GM21737 (cell line): ENCODE results near the gene TULP4.

Source experiments
- ATAC-seq: cut with Tn5 transposase; IDR thresholded peaks from one replicate; pipeline ENCODE4 v1.9.1; 2021; ENCODE audit warnings: mild to moderate bottlenecking, moderate library complexity; ENCODE audit not compliant: unreplicated experiment

The TULP4 gene

DNA sequence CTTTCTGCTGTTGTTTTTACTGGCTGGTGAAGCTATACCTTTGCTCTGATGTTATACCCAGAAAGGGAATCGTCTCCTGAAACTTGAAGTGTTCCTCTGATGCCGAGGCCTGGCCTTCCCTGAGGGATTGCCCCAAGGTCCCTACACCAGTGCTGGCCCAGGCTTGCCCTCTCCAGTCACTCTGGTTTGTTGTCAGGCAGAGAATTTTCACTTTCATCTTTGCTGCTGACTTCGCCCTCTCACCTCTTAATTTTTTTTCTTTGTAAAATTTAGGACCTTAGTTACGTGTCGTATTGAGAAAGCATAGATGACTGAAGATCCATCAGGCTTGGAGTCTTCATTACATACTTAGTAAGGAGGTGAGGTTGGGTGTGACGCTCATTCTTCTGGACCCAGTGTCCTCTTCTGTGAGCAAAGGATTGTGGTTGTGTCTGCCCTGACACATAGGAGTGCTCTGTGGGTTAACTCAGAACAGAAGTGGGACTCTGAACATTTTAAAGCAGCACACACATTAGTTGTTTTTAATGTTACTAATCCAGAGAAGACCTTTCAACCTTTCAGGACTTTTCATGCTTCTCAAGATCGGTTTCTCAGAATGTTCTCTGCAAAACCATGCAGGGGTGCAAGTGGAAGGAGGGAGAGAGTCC is 45.4 kb downstream of the TULP4 start:
- no peak for ATAC-seq

DNA sequence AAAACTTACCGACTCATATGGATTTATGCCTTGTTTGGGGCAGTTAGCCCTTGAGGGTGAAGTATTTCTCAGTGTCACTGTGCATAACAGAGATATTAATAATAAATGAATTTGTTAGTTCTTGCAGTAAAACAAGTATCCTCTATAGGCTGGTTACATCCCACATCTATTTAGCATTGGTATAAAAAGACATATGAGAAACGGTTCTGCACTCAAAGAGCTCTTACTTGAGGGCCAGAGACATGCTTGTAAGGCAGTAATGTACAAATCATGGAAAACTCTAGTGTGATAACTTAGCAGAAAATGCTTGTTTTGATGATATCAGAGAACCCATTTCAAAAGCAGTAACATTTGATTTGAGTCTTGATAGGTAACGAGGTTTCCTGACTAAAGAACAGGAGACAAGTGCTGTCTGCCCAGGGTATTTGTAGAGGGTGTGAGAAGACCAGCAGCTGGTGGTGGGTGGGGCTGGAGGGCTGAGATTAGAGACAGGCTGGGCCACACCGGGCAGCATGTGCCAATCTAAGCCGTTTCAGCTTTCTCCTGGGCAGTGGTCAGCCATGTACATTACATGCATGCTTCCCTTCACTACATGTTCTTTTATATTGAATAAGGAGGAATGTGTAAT is 46.3 kb downstream of the TULP4 start:
- no peak for ATAC-seq

DNA sequence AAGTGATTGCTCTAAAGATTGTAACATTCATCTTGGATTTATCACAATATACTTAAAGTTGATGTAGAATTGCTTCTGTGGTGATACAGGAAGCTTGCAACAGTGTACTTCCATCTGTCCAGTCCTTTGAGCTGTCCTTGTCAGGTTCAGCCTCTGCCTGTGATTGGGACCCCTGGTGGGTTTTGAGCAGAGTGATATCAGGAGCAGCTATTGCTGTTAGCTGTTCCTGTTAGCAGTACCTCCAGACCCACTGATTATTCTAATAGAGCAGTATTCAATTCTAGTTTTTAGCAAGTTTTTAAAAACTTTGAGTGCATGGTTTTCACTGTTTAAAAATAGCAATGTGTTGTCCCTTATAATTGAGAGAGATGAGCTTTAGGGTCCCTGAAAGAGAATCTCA is 48.8 kb downstream of the TULP4 start:
- no peak for ATAC-seq

DNA sequence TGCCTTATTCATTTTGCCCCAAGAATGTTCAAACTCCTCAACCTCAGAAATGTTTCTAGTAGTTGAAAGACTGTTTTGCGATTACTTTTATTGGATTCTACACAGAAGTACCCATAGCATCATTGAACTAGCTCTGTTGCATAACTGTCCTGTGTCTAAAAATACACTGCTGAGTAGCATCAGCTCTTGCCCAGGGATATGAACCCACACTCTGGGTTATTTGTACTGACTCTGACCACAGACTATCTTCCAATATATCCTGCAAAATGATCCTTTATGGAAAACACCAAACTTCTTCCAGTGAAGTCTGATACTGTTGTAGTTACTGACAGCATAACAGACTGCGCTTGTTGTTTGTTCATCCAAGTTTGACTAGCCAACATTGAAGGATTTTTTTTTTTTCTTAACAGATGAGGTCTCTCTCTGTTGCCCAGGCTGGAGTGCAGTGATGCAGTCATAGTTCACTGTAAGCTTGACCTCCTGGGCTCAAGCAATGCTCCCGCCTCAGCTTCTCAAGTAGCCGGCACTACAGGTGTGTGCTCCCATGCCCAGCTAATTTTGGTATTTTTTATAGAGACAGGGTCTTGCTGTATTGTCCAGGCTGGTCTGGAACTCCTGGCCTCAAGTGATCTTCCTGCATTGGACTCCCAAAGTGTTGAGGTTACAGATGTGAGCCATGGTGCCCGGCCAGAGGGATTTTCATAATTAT is 49.9 kb downstream of the TULP4 start:
- no peak for ATAC-seq

DNA sequence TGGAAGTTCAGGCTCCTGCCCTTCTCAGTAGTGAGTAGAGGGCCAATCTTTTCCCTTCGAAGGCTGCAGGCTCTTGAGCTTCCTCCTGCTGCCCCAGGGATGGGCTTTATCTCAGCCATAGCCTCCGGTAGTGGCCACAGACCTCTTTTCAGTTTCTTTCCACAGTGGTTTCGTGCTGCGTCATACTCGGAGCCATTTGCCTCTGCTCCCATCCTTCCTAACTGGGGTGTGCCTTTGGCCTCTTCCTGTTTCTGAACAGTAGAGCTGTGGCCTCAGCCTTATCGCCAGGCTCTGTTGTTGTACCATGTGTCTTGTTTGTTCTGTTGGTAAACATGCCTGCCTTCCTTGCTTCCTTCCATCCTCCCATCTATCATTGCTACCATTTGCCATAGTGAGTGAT is 54.1 kb downstream of the TULP4 start:
- ATAC-seq = no peak

DNA sequence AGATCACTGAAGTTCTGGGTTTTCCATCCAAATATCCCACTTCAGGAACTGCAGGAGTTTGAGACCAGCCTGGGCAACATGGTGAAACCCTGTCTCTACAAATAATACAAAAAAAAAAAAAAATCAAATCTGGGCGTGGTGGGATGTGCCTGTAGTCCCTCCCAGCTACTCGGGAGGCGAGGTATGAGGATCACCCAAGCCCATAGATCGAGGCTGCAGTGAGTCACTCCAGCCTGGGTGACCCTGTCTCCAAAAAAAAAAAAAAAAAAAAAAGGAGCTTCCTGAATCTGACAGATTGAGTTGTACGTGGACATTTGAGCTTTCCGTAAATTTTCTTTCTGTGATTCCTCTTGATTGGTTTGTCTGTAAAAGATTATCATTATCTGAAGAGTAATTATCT is 55.6 kb downstream of the TULP4 start:
- ATAC-seq = no peak

DNA sequence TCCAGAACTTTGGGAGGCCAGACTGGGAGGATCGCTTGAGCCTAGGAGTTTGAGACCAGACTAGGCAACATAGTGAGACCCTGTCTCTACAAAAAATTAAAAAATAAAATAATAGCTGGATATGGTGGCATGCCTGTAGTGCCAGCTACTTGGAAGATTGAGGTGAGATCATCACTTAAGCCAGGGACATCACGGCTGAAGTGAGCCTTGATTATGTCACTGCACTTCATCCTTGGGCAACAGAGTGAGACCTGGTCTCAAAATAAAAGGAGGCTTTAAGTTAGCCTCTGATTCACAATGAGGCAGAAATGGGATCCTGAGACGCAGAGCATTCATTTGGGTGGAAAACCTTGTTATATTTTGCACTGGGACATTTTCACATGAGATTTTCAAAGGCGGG is 57.0 kb downstream of the TULP4 start:
- no peak for ATAC-seq

DNA sequence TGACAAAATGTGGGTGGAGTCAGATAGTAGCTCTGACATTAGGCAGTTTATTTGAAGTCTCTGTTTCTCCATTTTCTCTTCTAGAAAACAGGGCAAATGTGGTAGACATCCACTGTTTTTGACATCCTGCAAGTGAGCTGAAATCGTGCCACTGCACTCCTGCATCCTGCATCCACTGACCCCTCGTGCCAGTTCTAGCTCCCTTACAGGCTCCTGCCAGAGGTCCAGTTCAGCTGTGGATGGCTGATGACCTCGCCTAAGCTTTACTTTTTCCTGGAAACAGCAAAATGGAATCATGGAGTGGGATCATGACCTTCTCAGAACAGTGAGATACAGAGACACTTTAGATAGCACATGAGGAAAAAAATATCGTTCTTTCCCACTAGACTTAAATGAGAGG is 58.5 kb downstream of the TULP4 start:
- ATAC-seq = no peak

DNA sequence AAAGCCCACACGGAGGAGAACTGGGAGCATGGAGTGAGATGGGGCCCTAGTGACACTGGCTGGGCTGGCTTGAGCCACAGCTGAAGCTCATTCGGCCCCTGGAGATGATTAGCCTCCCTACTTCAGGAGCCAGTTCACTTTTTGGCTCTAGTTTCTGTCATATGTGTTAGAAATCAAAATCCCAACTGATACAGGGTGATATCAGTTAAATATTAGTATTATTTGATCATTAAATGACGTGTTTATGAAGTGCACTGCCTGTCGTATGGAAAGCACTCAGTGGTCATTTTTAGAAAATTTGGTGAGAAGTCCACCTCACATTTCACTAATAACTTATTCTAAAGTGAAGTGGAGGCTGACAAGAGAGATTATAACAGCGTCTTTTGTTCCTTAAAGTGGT is 59.0 kb downstream of the TULP4 start:
- ATAC-seq = no peak

DNA sequence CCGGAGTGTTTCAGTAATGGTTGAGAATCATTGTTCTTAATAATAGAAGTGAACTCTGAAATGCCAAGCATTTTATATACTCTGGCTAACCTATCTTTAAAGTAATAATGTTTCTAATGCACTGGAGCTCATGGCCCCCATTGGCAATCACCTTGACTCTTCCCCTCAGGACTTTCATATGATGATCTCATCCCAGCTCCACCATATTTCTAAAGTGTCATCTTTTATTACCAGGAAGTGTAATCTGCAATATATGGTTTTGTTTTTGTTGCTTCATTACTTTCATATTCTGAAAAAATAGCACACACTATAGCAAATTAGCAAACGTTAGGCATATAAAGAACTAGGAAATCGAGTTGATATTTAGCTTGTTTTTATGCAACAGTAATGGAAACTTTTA is 60.3 kb downstream of the TULP4 start:
- ATAC-seq = no peak

DNA sequence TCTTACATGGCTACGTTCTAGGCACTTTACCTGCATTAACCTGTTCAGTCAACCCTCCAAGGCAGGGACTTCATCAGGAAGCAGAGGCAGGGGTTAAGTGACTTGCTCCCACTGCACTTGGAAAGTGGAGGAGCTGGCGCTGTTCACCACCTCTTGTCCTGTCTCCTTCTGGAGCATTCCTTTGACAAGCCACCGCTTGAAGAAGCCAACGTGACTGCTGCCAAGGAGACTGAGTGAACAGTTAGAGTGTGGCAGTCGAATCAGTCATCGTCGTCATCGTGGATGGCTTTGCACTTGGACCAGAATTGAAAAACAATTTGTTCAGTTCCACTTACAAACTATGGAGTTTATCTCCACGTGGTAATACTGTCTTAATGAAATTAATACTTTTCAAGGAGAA is 60.9 kb downstream of the TULP4 start:
- ATAC-seq = no peak

DNA sequence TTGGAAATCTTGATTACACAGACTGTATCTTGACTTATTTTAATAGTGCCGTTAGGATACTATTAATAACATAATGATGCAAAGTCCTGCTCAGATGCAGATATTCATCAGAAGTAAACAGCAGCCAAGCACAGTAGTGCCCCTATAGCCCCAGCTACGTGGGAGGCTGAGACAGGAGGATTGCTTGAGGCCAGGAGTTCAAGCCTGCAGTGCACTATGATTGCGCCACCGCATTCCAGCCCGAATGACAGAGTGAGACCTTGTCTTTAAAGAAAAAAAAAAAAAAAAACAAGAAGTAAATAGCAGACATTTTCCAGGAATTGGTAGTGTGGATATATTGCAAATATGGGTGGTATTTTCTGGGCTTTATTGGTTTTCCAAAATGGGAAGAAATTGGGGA is 61.8 kb downstream of the TULP4 start:
- no peak for ATAC-seq

DNA sequence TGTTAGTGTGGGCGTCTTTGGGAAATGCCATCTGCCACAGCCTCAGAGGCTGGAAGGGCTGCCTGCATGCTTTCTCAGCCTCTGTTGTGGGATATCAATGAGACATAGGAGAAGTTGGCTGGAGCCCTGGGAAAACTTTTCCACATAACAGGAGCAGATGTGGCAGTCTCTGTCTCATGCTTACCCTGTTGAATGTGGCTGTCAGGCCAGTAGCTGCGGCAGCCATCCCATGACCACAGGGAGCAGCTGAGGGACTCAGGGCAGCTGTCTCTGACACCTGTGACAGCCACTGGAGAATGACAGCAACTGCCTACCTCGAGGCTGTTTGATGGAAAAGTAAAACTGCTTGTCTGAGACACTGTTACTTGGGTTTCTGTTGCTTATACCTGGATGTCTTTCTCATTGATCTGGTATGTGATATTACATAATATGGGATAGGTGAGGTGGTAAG is 64.4 kb downstream of the TULP4 start:
- ATAC-seq = no peak

DNA sequence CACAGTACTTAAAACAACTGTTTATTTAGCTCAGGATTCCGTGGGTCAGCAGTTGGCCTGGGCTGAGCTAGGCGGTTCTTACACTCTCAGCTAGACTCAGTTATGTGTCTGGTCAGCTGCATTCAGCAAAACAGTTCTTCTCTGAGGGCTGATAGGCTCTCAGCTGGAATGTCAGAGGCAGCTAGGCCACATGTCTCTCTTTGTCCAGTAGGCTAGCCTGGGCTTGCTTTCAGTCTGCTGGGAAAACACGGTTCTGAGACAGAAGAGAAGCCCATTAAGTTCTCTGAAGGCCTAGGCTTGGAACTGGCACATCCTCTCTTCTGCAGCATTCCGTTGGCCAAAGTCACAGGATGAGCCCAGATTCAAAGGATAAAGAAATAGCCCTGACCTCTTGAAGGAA is 65.6 kb downstream of the TULP4 start:
- ATAC-seq = no peak

DNA sequence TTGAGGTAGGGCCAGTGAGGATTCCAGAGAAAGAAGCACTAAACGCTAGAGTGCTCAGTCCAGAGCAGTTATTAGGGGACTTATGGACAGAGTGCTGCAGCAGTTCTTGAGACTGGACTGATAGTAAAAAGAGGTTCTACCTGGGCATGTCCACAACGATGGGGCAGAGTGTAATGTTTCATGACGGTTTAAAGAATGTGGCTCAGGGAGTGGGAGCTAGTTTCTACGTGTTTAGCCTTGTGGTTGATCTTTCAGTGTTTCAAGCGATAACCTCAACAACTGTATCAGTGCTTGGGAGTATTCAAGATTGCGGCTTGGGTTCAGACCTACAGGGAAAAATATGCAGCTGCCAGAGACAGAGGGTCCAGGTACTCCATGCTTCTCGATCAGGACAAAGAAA is 67.1 kb downstream of the TULP4 start:
- no peak for ATAC-seq

DNA sequence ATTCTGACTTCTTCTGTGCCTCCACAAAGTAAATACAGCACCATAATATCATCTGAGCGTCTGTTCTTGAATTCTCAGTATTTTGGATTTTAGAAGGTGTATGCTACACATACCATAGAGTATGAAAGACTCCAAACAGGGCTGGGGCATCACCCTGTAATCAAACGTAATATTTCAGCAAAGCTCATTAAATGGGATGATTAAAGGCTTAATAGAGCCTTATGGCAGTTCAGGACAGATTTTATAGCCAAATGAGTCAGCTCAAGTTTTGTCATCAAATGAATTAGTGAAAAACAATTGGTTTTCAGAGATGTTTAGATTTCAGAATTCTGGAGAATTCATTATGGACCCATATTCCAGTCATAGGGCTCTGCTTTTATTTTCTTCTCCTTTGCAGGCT is 68.9 kb downstream of the TULP4 start:
- ATAC-seq = no peak

DNA sequence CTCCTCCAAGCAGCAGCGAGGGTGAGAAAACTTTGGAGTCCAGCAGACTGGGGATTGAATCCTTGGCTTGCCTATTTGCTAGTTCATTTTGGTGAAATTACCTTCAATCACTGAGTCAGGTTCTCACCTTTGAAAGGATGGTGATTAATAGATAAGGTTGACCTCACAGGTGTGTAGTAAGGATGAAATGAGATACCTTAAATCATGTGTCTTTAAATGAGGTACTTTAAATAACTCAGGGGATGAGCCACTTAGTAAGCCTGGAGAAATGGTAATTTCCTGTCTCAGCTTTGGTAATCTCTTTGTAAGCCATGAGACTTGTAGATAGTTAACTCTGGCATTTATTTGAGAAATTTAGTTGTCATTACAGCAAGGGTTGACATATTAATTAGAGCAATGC is 70.2 kb downstream of the TULP4 start:
- no peak for ATAC-seq

DNA sequence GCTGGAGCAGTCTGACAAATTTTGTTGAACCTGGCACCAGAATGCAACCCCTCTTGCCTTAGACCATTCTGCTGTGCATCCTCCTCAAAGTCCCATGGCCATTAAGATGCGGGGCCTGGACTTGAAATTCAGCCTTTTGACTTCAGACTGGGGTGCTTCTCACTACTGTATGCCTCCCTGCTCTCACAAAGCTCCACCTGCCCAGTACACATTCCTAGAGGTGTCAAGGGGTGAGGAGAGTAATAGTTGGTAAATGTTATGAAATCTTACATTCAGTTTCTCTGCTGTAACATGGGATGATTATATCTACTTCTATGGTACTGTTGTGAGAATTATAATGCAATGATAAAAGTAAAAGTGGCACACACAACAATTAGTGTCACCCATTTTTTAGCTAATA is 70.8 kb downstream of the TULP4 start:
- ATAC-seq = no peak

DNA sequence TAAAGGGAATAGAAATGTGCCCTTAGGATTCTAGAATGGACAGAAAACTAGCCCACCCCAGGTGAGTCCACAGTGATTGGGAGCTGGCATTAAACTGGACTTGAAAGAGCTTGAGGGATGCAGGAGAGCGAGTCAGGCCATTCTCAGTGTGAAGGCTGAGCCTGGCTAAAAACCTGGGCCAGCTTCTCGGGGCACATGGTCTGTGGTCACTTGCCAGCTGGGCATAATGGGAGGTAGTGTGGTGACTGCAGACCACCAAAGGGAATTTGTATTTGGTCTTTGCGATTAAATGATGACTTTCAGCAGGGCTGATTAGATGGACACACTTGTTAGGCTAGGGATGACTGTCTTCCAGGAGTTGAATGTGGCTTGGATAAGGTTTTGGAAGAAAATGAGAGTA is 71.3 kb downstream of the TULP4 start:
- no peak for ATAC-seq

DNA sequence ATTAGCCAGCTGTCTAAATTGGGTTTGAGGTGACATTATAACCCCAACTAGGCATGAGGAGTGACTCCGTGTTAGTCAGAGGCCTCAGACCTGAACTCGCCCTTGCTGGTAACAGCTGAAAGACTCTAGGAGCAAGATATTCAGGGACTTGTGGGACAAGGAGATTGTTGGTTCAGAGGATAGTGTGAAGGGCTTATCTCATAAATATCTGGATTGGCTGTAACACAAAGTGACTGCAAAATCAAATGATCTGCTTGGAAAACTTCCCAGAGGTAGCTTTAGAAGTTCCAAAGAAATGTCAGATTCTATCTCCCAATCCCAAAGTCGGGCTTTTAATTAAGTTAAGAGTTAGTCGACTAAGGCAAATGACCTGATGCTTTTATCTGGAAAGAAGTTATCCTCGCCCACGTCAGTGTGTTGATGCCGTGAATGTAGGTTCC is 72.4 kb downstream of the TULP4 start:
- no peak for ATAC-seq

DNA sequence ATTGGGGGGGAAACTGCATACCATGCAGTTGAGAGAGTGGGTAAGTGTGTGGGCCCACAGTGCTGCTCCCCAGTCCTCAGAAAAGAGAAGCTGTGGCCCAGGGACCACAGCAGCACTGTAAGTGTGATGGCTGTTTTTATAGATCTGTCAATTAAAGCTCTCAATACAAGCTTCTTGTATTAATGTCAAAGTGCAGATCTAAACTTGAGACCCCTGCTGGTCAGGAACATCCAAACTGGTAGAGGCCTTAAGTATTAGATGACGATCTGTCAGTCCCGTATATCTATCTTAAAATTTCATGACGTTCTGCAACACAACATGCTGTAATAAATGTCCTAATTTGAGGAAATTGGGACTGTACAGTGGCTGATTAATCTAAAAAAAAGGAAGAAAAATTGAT is 74.8 kb downstream of the TULP4 start:
- no peak for ATAC-seq

DNA sequence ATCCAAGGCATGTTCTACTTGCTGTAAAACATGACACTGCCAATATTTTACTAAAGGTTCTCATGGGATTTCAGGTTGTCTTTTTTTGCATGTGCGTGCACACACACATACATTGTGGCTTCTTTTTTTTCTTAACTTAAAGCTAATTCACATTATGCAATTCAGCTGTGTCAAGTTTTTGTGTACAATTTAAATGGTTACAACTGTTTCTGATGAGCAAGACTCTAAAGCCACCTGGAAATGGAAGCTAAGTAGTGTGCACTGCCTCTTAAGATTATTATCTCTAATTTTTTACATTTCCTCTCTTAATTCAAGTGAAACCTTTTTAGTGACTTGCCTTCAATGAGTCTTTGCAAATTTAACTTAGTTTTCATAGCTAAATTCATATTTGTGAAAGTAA is 75.3 kb downstream of the TULP4 start:
- no peak for ATAC-seq
